Measurements from ENCODE around the gene SGSM1. TPM values are rescaled to one million over a fixed set of nuclear protein-coding genes. Genes with fewer than 3 reads are reported as not detected.

SGSM1 gene
- total RNA-seq, 1 experiment from 2014 or later: 4.1 TPM

- TF ChIP-seq E2F4 (CRISPR knock-in tag; IDR thresholded peaks at IDR 0.05; ENCODE audit: borderline replicate concordance, low read depth) (no peak), ZNF317 (CRISPR knock-in tag; IDR thresholded peaks at IDR 0.05; ENCODE audit: borderline replicate concordance, low read depth) (no peak), NFATC4 (CRISPR knock-in tag; IDR thresholded peaks at IDR 0.05) (no peak), CBFB (CRISPR knock-in tag; IDR thresholded peaks at IDR 0.05; ENCODE audit: low read depth) (no peak), ELF4 (CRISPR knock-in tag; IDR thresholded peaks at IDR 0.05; ENCODE audit: low read depth) (no peak), ZNF219 (CRISPR knock-in tag; IDR thresholded peaks at IDR 0.05; ENCODE audit: borderline replicate concordance) (no peak)
- TF ChIP-seq, protein P1, sequence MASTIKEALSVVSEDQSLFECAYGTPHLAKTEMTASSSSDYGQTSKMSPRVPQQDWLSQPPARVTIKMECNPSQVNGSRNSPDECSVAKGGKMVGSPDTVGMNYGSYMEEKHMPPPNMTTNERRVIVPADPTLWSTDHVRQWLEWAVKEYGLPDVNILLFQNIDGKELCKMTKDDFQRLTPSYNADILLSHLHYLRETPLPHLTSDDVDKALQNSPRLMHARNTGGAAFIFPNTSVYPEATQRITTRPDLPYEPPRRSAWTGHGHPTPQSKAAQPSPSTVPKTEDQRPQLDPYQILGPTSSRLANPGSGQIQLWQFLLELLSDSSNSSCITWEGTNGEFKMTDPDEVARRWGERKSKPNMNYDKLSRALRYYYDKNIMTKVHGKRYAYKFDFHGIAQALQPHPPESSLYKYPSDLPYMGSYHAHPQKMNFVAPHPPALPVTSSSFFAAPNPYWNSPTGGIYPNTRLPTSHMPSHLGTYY (CRISPR knock-in tag; IDR thresholded peaks at IDR 0.05): no peak
Measured at GRCh38 chr22:24962835-24963234, 156.8 kb downstream of the SGSM1 start (continued).

- POLR2A ChIA-PET: interaction anchor here (1.0 kb wide), 1 partner anchor 11 kb away, joined by 3 read pairs; no protein-coding TSS in a partner anchor
- ATAC-seq: no peak
- CTCF ChIA-PET: interaction anchor here (1.2 to 1.3 kb wide), 2 partner anchors 13 to 84 kb away, joined by 3 read pairs; no protein-coding TSS in a partner anchor
Measured at GRCh38 chr22:24964441-24964840, 158.4 kb downstream of the SGSM1 start.

More at GRCh38 chr22:24964441-24964840, 158.4 kb downstream of the SGSM1 start:
- H3K4me3 Mint-ChIP-seq: no peak overlapping the region
- peak overlapping the region; percentile 72; the same call in 1 of the 2 replicates for H3K27ac Mint-ChIP-seq
- no peaks in the 10 kb centered on the region for H3K27me3 Mint-ChIP-seq (ENCODE audit: low read depth)
- TF ChIP-seq ZMAT4 (CRISPR knock-in tag; IDR thresholded peaks at IDR 0.05): no peak
- TF ChIP-seq ZNF512 (CRISPR knock-in tag; IDR thresholded peaks at IDR 0.05; ENCODE audit: borderline replicate concordance): no peak
- TF ChIP-seq CTCF (IDR thresholded peaks at IDR 0.05): no peak
- no peak for TF ChIP-seq FOXP1 (CRISPR knock-in tag; IDR thresholded peaks at IDR 0.05; ENCODE audit: borderline replicate concordance)
- TF ChIP-seq, protein P2, sequence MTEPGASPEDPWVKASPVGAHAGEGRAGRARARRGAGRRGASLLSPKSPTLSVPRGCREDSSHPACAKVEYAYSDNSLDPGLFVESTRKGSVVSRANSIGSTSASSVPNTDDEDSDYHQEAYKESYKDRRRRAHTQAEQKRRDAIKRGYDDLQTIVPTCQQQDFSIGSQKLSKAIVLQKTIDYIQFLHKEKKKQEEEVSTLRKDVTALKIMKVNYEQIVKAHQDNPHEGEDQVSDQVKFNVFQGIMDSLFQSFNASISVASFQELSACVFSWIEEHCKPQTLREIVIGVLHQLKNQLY (CRISPR knock-in tag; IDR thresholded peaks at IDR 0.05): no peak
- no peak for TF ChIP-seq CREB1 (CRISPR knock-in tag; IDR thresholded peaks at IDR 0.05)
- TF ChIP-seq, protein P1 (CRISPR knock-in tag; IDR thresholded peaks at IDR 0.05): no peak
- TF ChIP-seq, protein P3, sequence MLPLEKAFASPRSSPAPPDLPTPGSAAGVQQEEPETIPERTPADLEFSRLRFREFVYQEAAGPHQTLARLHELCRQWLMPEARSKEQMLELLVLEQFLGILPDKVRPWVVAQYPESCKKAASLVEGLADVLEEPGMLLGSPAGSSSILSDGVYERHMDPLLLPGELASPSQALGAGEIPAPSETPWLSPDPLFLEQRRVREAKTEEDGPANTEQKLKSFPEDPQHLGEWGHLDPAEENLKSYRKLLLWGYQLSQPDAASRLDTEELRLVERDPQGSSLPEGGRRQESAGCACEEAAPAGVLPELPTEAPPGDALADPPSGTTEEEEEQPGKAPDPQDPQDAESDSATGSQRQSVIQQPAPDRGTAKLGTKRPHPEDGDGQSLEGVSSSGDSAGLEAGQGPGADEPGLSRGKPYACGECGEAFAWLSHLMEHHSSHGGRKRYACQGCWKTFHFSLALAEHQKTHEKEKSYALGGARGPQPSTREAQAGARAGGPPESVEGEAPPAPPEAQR (CRISPR knock-in tag; IDR thresholded peaks at IDR 0.05): no peak
- no peak for TF ChIP-seq GTF2I (CRISPR knock-in tag; conservative IDR thresholded peaks at IDR 0.05)
- TF ChIP-seq MXD4 (CRISPR knock-in tag; IDR thresholded peaks at IDR 0.05; ENCODE audit: borderline replicate concordance): no peak
- TF ChIP-seq ZNF121 (CRISPR knock-in tag; IDR thresholded peaks at IDR 0.05): no peak
- no peak for DNase-seq (ENCODE audit: low spot score)
- peaks cover 37% of the 10 kb centered on the region for H3K4me1 Mint-ChIP-seq
- peaks cover 8% of the 10 kb centered on the region; the same call in 1 of the 2 replicates for H3K36me3 Mint-ChIP-seq
- H3K9me3 Mint-ChIP-seq: no peaks in the 10 kb centered on the region
